ENCODE results near the gene WDR4.

Gene WDR4

GRCh38 chr21:42873096-42873495 is 6.2 kb downstream of the WDR4 start:
- DNase-seq = no peak

GRCh38 chr21:42868196-42868595 is 11.1 kb downstream of the WDR4 start:
- no peak for DNase-seq

- peak; percentile 38 for DNase-seq
Measured at GRCh38 chr21:42865776-42866160, 13.6 kb downstream of the WDR4 start.

- peak; percentile 32 for DNase-seq
Measured at GRCh38 chr21:42864815-42865775, 14.2 kb downstream of the WDR4 start.

- no peak for DNase-seq
Measured at GRCh38 chr21:42864286-42864685, 15.1 kb downstream of the WDR4 start.

GRCh38 chr21:42863504-42863870 is 15.9 kb downstream of the WDR4 start:
- no peak for DNase-seq

- no peak for DNase-seq
Measured at GRCh38 chr21:42862774-42863503, 16.4 kb downstream of the WDR4 start.

GRCh38 chr21:42861848-42862400 is 17.4 kb downstream of the WDR4 start:
- DNase-seq = no peak

GRCh38 chr21:42861311-42861847 is 18.0 kb downstream of the WDR4 start:
- DNase-seq = no peak

GRCh38 chr21:42860345-42860744 is 19.0 kb downstream of the WDR4 start:
- no peak for DNase-seq

- no peak for DNase-seq
Measured at GRCh38 chr21:42859891-42860230, 19.5 kb downstream of the WDR4 start.

GRCh38 chr21:42858957-42859890 is 20.1 kb downstream of the WDR4 start:
- no peak for DNase-seq

GRCh38 chr21:42858185-42858847 is 21.0 kb downstream of the WDR4 start:
- no peak for DNase-seq

- DNase-seq = no peak
Measured at GRCh38 chr21:42857216-42857615, 22.1 kb downstream of the WDR4 start.

GRCh38 chr21:42855937-42856335 is 23.4 kb downstream of the WDR4 start:
- DNase-seq = no peak

GRCh38 chr21:42855171-42855936 is 24.0 kb downstream of the WDR4 start:
- no peak for DNase-seq

GRCh38 chr21:42854246-42855010 is 24.9 kb downstream of the WDR4 start:
- no peak for DNase-seq

- no peak for DNase-seq
Measured at GRCh38 chr21:42853621-42854020, 25.7 kb downstream of the WDR4 start.

GRCh38 chr21:42852925-42853570 is 26.3 kb downstream of the WDR4 start:
- no peak for DNase-seq
